ENCODE results near the gene C9orf43. TPM values are rescaled to one million over a fixed set of nuclear protein-coding genes. Genes with fewer than 3 reads are reported as not detected.

Gene C9orf43
- total RNA-seq, 1 donor from 2014 or later: 1.3 TPM

DNA sequence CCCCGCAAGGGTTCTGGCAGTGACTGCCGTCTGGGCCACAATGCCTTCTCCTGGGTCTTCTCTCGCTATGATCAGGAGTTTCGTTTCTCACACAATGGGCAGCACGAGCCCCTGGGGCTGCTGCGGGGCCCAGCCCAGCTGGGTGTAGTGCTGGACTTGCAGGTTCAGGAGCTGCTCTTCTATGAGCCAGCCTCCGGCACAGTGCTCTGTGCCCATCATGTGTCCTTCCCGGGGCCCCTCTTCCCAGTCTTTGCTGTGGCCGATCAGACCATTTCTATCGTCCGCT is 40.7 kb upstream of the C9orf43 start:
- no peaks in the 10 kb centered on the region for H3F3A ChIP-seq (ENCODE audit: low read depth)
- Mint-ChIP-seq H3K27ac (no peak overlapping the region), H3K9me3 (no peaks in the 10 kb centered on the region), H3K27me3 (ENCODE audit: insufficient read depth, low read depth) (peaks cover 7% of the 10 kb centered on the region), H3K4me1 (no peaks in the 10 kb centered on the region), H3K4me3 (no peak overlapping the region), H3K36me3 (no peaks in the 10 kb centered on the region)
- no peaks in the 10 kb centered on the region for H3K79me2 ChIP-seq (ENCODE audit: low read depth)
- H4K20me1 ChIP-seq (ENCODE audit: low read depth): no peaks in the 10 kb centered on the region
- H2AFZ ChIP-seq (replicated peaks): no peak overlapping the region
- no peak overlapping the region for H3K4me3 ChIP-seq
- H3K27ac ChIP-seq: no peak overlapping the region
- DNase-seq (ENCODE audit: low spot score): no peak
- H3K27me3 ChIP-seq: no peaks in the 10 kb centered on the region
- H3K4me2 ChIP-seq: no peak overlapping the region
- H3K9ac ChIP-seq: no peak overlapping the region
- no peaks in the 10 kb centered on the region for H3K36me3 ChIP-seq
- H3K9me3 ChIP-seq (ENCODE audit: low read depth): no peaks in the 10 kb centered on the region
- no peaks in the 10 kb centered on the region for H3K4me1 ChIP-seq
- TF ChIP-seq EZH2phosphoT487 (IDR thresholded peaks at IDR 0.05) (no peak), CTCF (IDR thresholded peaks at IDR 0.05) (no peak), EZH2 (IDR thresholded peaks at IDR 0.05) (no peak)

- H3K9me3 Mint-ChIP-seq: no peaks in the 10 kb centered on the region
- Histone ChIP-seq H3K4me2 (no peak overlapping the region), H3K27ac (no peak overlapping the region), H3K36me3 (no peaks in the 10 kb centered on the region), H3F3A (ENCODE audit: low read depth) (no peaks in the 10 kb centered on the region), H3K9me3 (ENCODE audit: low read depth) (no peaks in the 10 kb centered on the region), H3K4me1 (no peaks in the 10 kb centered on the region), H3K9ac (no peak overlapping the region), H3K27me3 (no peaks in the 10 kb centered on the region), H4K20me1 (ENCODE audit: low read depth) (peaks cover 4% of the 10 kb centered on the region), H2AFZ (replicated peaks) (no peak overlapping the region), H3K79me2 (ENCODE audit: low read depth) (no peaks in the 10 kb centered on the region), H3K4me3 (no peak overlapping the region)
- TF ChIP-seq EZH2 (IDR thresholded peaks at IDR 0.05) (no peak), EZH2phosphoT487 (IDR thresholded peaks at IDR 0.05) (no peak)
- H3K4me3 Mint-ChIP-seq: no peak overlapping the region
- H3K4me1 Mint-ChIP-seq: peaks cover 6% of the 10 kb centered on the region
- no peaks in the 10 kb centered on the region for H3K36me3 Mint-ChIP-seq
- no peak overlapping the region for H3K27ac Mint-ChIP-seq
- peaks cover 7% of the 10 kb centered on the region for H3K27me3 Mint-ChIP-seq (ENCODE audit: insufficient read depth, low read depth)
- DNase-seq (ENCODE audit: low spot score): no peak
These were observed 39.7 kb upstream of the C9orf43 start for GRCh38 chr9:113370806-113371325.

DNA sequence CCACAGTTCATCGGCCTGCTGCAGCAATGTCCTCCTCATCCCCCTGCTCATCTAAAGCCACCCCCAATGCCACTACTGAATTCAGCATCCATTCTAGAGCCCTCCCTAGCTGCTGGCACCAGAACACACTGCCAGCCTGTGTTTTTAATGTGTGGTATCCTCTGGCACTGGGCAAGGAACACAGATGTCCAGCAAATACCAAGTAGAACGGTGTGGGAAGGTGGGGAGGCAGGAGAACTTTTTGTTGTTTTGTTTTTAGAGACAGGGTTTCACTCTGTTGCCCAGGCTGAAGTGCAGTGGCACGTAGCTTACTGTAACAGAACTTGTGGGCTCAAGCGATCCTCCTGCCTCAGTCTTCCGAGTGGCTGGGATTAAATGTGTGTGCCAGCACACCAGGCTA is 38.5 kb upstream of the C9orf43 start:
- Histone ChIP-seq H3K79me2 (ENCODE audit: low read depth) (no peaks in the 10 kb centered on the region), H3K4me1 (no peaks in the 10 kb centered on the region), H3K9me3 (ENCODE audit: low read depth) (no peaks in the 10 kb centered on the region), H3K27ac (no peak overlapping the region), H2AFZ (replicated peaks) (no peak overlapping the region), H3K27me3 (no peaks in the 10 kb centered on the region), H3K9ac (no peak overlapping the region), H3F3A (ENCODE audit: low read depth) (peaks cover 6% of the 10 kb centered on the region), H4K20me1 (ENCODE audit: low read depth) (peaks cover 4% of the 10 kb centered on the region), H3K4me2 (no peak overlapping the region), H3K36me3 (no peaks in the 10 kb centered on the region), H3K4me3 (no peak overlapping the region)
- Mint-ChIP-seq H3K27me3 (ENCODE audit: insufficient read depth, low read depth) (peaks cover 7% of the 10 kb centered on the region), H3K4me3 (no peak overlapping the region), H3K27ac (no peak overlapping the region), H3K9me3 (no peaks in the 10 kb centered on the region), H3K4me1 (peaks cover 6% of the 10 kb centered on the region), H3K36me3 (no peaks in the 10 kb centered on the region)
- DNase-seq (ENCODE audit: low spot score): no peak
- no peak for TF ChIP-seq CTCF (IDR thresholded peaks at IDR 0.05)
- no peak for TF ChIP-seq EZH2 (IDR thresholded peaks at IDR 0.05)
- TF ChIP-seq EZH2phosphoT487 (IDR thresholded peaks at IDR 0.05): no peak

DNA sequence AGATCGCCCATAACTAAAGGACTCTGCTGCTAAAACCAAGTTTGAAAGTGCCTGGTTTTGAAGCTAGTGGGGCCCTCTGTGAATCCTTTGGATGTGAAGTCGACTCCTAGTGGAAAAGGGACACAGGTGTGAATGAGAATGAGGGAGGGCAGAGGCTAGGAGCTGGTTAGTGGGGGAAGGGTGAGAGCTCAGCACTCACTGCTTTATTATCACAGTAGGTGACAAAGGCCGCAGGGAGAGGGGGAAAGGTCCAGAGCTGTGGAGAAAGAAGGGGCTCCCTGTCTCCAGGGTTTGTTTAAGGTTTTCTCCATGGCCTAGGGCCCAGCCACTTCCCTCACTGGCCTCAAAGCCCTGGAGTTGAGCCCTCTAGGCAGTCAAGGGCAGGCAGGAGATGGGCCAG is 37.3 kb upstream of the C9orf43 start:
- H4K20me1 ChIP-seq (ENCODE audit: low read depth): peaks cover 4% of the 10 kb centered on the region
- peaks cover 4% of the 10 kb centered on the region for H3K27me3 Mint-ChIP-seq (ENCODE audit: insufficient read depth, low read depth)
- no peaks in the 10 kb centered on the region for H3K27me3 ChIP-seq
- no peak overlapping the region for H3K9ac ChIP-seq
- no peaks in the 10 kb centered on the region for H3K9me3 ChIP-seq (ENCODE audit: low read depth)
- TF ChIP-seq CTCF (IDR thresholded peaks at IDR 0.05) (no peak), EZH2phosphoT487 (IDR thresholded peaks at IDR 0.05) (no peak), EZH2 (IDR thresholded peaks at IDR 0.05) (no peak)
- no peak overlapping the region for H2AFZ ChIP-seq (replicated peaks)
- H3K4me3 ChIP-seq: no peak overlapping the region
- H3K4me2 ChIP-seq: no peak overlapping the region
- no peak overlapping the region for H3K27ac Mint-ChIP-seq
- H3F3A ChIP-seq (ENCODE audit: low read depth): peaks cover 11% of the 10 kb centered on the region
- peaks cover 6% of the 10 kb centered on the region for H3K4me1 Mint-ChIP-seq
- H3K36me3 ChIP-seq: no peaks in the 10 kb centered on the region
- H3K4me1 ChIP-seq: peaks cover 3% of the 10 kb centered on the region
- H3K36me3 Mint-ChIP-seq: no peaks in the 10 kb centered on the region
- DNase-seq (ENCODE audit: low spot score): no peak
- no peaks in the 10 kb centered on the region for H3K79me2 ChIP-seq (ENCODE audit: low read depth)
- H3K4me3 Mint-ChIP-seq: no peak overlapping the region
- no peak overlapping the region for H3K27ac ChIP-seq
- no peaks in the 10 kb centered on the region for H3K9me3 Mint-ChIP-seq
